CD1c-positive myeloid dendritic cell (primary cell): Measurements from ENCODE around the gene INPP5E.

Experiments used
- DNase-seq: peaks from one replicate; pipeline ENCODE4 v3.0.0-alpha.2; 2016; ENCODE audit errors: extremely low spot score

The INPP5E gene

GRCh38 chr9:136472640-136473353 is 33.2 kb upstream of the INPP5E start:
- DNase-seq = no peak

DNA sequence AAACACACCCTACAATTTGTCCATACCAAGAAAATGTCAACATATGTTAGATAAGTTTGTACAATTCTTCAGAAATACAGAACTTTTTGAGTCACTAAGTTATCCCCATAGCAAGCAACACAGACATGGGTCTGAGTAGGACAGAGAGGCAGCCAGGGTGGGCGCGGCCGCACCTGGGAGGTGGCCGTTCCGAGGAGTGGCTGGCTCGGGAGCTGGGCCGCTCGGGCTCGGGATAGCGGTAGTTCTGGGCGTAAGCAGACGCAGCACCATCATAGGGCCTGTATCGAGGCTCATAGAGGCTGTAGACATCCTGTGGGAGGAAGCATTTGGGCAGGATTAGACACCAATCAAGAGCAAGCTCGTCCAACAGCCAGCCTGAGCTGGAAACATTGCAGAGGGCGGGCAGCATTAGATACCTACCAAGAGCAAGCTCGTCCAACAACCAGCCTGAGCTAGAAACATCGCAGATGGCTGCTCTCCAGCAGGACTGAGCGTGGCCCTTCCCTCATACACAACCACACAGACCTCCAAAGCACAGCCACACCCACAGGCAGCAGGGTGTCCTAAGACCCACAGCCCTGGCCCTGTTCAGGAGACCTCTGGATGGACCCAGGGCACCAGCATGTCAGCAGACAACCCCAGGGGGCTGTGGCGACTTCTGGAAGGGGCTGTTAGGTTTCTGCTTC is 32.3 kb upstream of the INPP5E start:
- DNase-seq = no peak

DNA sequence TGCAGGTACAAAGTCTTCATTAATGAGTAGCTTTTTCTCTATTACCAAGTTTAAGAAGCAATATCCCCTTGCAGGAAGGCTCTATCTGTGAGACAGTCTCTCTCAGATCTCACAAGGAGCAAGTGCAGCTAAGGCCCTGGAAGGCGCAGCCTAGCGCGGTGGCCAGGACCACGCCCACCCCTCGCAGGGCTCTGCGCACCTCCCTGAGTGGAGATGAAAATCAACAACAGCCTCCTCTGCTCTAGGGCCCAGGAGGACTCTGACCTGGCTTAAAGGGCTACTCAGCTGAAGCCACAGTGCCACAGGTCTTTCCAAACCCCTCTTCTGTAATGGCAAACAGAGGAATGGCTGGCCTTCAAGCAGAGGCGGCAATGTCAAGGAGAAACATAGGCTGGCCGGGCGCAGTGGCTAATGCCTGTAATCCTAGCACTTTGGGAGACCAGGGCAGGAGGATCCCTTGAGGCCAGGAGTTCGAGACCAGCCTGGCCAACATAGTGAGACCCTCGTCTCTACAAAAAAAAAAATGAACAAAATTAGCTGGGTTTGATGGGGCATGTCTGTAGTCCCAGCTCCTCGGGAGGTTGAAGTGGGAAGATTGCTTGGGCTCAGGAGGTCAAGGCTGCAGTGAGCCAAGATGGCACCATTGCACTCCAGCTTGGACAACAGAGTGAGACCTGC is 31.3 kb upstream of the INPP5E start:
- no peak for DNase-seq

DNA sequence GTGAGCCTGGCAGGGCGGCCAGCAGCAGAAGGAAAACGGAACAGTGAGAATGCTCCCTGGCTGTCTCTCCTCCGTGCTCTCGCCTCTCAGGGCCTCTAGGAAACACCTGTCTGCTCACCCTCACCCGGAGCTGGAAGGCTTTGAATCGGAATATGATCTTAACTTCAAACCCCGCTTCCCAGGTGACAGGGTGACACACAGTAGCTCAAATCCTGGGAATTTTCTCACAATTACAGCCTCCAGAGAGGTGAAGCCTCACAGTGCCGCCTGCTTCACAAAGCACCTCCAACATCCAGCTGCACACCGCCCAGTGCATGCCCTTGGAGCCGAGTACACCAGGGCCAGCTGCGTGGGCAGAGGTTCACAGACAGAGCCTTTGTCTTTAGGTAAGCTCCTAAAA is 30.7 kb upstream of the INPP5E start:
- DNase-seq = no peak

GRCh38 chr9:136467766-136468165 is 28.1 kb upstream of the INPP5E start:
- no peak for DNase-seq

DNA sequence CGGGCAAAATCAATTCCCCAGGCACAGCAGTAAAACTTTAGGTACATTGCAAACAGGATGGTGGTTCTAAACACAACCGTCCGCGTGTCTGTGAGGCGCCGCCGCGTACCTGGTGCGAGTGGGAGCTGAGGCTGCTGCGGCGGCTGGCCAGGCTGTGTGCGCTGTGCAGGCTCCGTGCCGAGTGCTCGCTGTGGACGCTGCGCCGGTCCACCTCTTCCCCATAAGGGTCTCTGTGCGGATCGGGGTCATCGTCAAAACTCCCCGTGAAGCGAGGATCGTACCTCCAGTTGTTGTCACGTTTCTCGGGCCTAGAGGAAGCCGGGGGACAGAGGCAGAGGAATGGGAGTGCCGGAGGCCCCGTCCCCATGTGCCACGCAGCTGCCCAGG is 26.5 kb upstream of the INPP5E start:
- DNase-seq = no peak

DNA sequence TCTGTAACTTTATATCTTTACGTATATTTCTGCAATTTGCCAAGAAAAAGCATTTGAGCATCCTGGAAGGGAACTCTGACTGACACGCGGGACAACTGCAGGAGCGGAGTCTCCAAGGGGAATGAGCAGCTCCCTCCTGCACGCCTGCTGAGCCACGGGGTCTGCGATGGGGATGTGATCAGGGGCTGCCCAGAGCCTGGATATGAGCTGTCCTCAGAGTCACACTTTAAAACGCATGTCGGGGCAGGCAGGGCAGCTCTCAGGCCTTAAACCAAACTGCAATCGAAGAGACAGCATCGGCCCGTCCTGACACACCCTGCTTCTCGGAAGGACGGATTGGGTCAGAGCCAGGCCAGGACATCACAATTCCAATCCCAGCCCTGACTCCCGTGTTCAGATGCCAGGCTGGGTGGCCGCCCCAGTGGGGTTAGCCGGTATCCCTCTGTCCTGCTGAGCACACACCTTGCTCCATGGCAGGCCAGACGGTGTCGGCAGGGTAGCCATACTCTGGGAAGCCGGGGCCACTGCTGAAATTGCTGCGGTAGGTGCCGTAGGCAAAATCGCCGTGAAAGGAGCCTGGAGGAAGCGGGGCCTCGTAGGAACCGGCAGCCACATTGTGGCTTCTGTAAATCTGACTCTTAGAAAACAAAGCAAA is 26.0 kb upstream of the INPP5E start:
- DNase-seq = no peak

DNA sequence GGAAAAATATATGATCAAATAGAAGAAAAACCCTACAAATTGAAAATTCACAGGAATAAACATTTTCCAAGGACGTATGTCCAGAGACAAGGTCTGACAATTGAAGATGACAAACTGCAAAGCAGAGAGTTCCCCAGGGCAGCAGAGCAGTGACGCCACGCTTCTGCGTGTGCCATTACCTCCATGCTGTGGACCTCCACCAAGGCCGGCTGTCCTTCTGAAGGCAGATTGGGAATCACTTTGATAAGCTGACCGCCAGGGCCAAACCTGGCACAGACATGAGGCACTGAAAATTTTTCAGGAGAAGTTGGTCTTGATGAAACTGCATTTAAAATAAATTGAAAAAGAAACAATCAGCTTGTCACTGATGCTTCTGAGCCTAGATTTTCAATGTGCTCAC is 24.6 kb upstream of the INPP5E start:
- no peak for DNase-seq

DNA sequence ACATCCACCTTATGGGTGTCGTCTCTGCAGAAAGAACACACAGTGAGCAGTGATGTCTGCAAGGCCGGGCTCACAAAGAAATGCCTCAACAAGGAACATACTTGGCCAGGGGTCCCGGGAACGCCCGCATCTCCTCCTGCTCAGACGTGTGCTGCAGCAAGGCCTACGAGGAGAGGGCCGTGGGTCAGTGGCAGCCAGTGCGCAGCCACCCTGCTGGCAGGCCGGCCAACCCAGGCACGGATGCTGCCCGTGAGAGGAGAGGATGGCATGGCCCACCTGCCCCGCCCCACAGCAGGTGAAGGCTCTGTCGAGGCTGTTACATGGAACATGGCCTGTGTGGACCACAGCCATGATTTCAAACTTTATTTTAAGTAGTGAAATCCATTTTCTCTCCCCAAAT is 23.9 kb upstream of the INPP5E start:
- no peak for DNase-seq

GRCh38 chr9:136462664-136463063 is 23.0 kb upstream of the INPP5E start:
- no peak for DNase-seq

DNA sequence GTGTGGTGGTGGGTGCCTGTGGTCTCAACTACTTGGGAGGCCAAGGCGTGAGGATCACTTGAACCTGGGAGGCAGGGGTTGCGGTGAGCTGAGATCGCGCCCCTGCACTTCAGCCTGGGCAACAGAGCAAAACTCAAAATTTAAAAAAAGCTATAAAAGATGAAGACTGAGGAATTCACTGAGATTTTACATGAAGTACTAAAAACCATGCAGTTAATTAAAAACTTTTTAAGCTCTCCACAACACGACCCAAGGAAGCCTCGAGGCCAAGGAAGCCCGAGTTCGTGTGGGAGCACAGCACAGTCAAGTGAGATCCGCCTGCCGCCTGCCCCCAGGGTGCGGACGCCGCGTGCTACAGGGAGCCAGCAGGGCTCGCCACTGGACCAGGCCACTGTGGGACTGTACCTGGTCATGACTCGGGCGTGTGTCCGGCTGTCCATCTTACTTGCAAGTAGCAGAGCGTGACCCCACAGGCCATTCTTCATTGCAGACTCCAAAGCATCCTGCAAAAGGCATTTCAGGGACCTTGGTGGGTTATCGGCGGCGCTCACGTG is 21.2 kb upstream of the INPP5E start:
- no peak for DNase-seq

- no peak for DNase-seq
These were observed 19.8 kb upstream of the INPP5E start for GRCh38 chr9:136459425-136459824.

- DNase-seq = no peak
These were observed 17.7 kb upstream of the INPP5E start for GRCh38 chr9:136457326-136457725.

DNA sequence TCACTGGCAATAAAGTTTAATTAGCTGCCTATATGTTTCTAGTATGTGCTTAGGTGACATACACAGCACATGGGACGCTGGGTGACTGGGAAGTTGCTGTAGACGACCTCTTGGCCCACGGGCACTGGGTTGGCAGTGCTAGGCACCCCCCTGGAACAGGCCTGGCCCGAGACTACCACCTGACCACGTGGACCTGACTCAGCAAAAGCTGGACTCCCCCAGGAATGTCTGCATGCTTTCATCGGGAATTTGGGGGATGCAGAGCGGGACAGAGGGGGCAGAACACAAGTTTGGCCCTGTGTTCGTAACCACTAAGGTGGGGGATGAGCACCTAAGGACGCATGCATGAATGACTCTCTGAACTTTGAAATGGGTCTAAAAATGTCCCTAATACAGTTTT is 16.6 kb upstream of the INPP5E start:
- DNase-seq = no peak

GRCh38 chr9:136455043-136456002 is 15.7 kb upstream of the INPP5E start:
- DNase-seq = no peak

- no peak for DNase-seq
These were observed 14.6 kb upstream of the INPP5E start for GRCh38 chr9:136454026-136454796.

DNA sequence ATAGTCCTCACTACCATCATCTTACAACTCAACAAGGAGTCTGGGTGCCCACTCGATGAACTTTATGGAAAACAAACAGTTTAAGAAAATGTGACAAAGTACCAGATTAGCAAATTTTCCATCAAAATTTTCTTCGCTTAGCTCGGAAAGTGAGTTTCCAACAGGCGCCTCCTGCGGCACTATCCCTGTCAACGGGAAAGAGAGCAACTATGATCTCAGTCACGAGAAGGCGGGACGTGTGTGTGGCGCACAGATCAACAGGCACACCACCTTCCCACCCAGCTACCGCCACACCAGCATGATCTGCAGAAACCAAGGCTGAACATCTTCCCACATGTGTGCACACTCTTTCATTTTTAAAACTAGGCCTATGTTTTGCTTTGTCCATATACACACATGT is 13.7 kb upstream of the INPP5E start:
- no peak for DNase-seq

- DNase-seq = no peak
These were observed 11.7 kb upstream of the INPP5E start for GRCh38 chr9:136451221-136451877.

- DNase-seq = no peak
These were observed 9.0 kb upstream of the INPP5E start for GRCh38 chr9:136448655-136449054.
